GM12878 (cell line): ENCODE measurements around the gene HPRT1. TPM values are rescaled to one million over a fixed set of nuclear protein-coding genes. Genes with fewer than 3 reads are reported as not detected.

Experiments used
- EED ChIP-seq: sonication (generic); IDR thresholded peaks from 2 replicates; pipeline ENCODE4 v1.6.1; 2016; ENCODE audit warnings: antibody characterized with exemption, low read depth
- EGR1 ChIP-seq, 2 experiments: IDR thresholded peaks; 1 replicate in 1 of 2; 2 replicates in 1 of 2; pipeline ENCODE4 v1.6.1; 2011 to 2012; ENCODE audit warnings: low read depth in 2 of 2, low read length in 2 of 2, borderline replicate concordance in 1 of 2, mild to moderate bottlenecking in 1 of 2, moderate library complexity in 1 of 2
- GATAD2B ChIP-seq: fragments of 450-650 bp; conservative IDR thresholded peaks from 2 replicates; pipeline ENCODE4 v1.6.1; 2017; ENCODE audit warnings: low read depth, mild to moderate bottlenecking, moderate library complexity
- HDGF ChIP-seq: fragments of 450-650 bp; IDR thresholded peaks from 2 replicates; pipeline ENCODE4 v1.6.1; 2016; ENCODE audit warnings: antibody characterized with exemption
- IKZF1 ChIP-seq: fragments of 450-650 bp; conservative IDR thresholded peaks from 2 replicates; pipeline ENCODE4 v1.6.1; 2017; ENCODE audit warnings: antibody characterized with exemption, mild to moderate bottlenecking
- KDM1A ChIP-seq: fragments of 200-600 bp; sonication (generic); IDR thresholded peaks from 2 replicates; pipeline ENCODE4 v1.6.1; 2016; ENCODE audit warnings: borderline replicate concordance
- NFYA ChIP-seq: IDR thresholded peaks from 2 replicates; pipeline ENCODE4 v1.6.1; 2011; ENCODE audit warnings: low read depth, mild to moderate bottlenecking, low read length, improper control_type of control experiment, borderline replicate concordance
- NFYB ChIP-seq: IDR thresholded peaks from 2 replicates; pipeline ENCODE4 v1.6.1; 2011; ENCODE audit warnings: low read depth, mild to moderate bottlenecking, low read length, improper control_type of control experiment, moderate library complexity; ENCODE audit not compliant: insufficient read depth
- PML ChIP-seq: IDR thresholded peaks from 2 replicates; pipeline ENCODE4 v1.6.1; 2012; ENCODE audit warnings: low read length, inconsistent platforms
- RBBP5 ChIP-seq: fragments of 200-600 bp; sonication (generic); conservative IDR thresholded peaks from 2 replicates; pipeline ENCODE4 v1.6.1; 2016
- SIN3A ChIP-seq: IDR thresholded peaks from 2 replicates; pipeline ENCODE4 v1.6.1; 2012; ENCODE audit warnings: low read depth, low read length, improper control_type of control experiment
- SREBF1 ChIP-seq: IDR thresholded peaks from 2 replicates; pipeline ENCODE4 v1.6.1; 2012; ENCODE audit warnings: mild to moderate bottlenecking, low read length
- TBL1XR1 ChIP-seq: IDR thresholded peaks from 2 replicates; pipeline ENCODE4 v1.6.1; 2012; ENCODE audit warnings: low read depth, low read length, improper control_type of control experiment
- YY1 ChIP-seq: IDR thresholded peaks from 2 replicates; pipeline ENCODE4 v1.6.1; 2011; ENCODE audit warnings: low read depth, mild to moderate bottlenecking, low read length
- ZZZ3 ChIP-seq: IDR thresholded peaks from 2 replicates; pipeline ENCODE4 v1.6.1; 2011; ENCODE audit warnings: low read depth; ENCODE audit not compliant: control insufficient read depth, insufficient read length
- polyA plus RNA-seq, 11 experiments: library from polyadenylated mRNA; depleted of rRNA in 4 of 11; unstranded in 6 of 11; stranded (reverse) in 5 of 11; fragments of >200 nt; fragmentation: Nextera tagmentation in 4 of 11; fragmentation: Illumina TruSeq in 1 of 11; extraction: Ambion mirVana in 4 of 11; extraction: Trizol in 1 of 11; gene quantifications; 1 replicate in 1 of 11; 2 replicates in 10 of 11; pipeline versions ENCODE4 v1.2.1 to v1.2.3, GENCODE V29; 2011 to 2016; ENCODE audit warnings: inconsistent platforms in 2 of 11, missing spikeins in 2 of 11, low read depth in 1 of 11
- total RNA-seq, 4 experiments: library from RNA; depleted of rRNA in 3 of 4; stranded (reverse); fragments of >200 nt in 3 of 4; fragmentation: Illumina TruSeq in 1 of 4; extraction: Trizol in 1 of 4; gene quantifications; 2 replicates each; pipeline versions ENCODE4 v1.2.1 to v1.2.3, GENCODE V29; 2013 to 2021
- TF ChIP-seq, protein P1 (sequence below): IDR thresholded peaks from 2 replicates; pipeline ENCODE4 v1.6.1; 2012; ENCODE audit warnings: low read length, inconsistent platforms
- TF ChIP-seq, protein P2 (sequence below): fragments of 450-650 bp; IDR thresholded peaks from 2 replicates; pipeline ENCODE4 v1.6.1; 2017; ENCODE audit warnings: mild to moderate bottlenecking, moderate library complexity
- TF ChIP-seq, protein P3 (sequence below): fragments of 450-650 bp; conservative IDR thresholded peaks from 2 replicates; pipeline ENCODE4 v1.6.1; 2017; ENCODE audit warnings: mild to moderate bottlenecking, moderate library complexity
- TF ChIP-seq, protein P4 (sequence below): fragments of 450-650 bp; IDR thresholded peaks from 2 replicates; pipeline ENCODE4 v1.6.1; 2017; ENCODE audit warnings: mild to moderate bottlenecking

HPRT1 gene
- total and polyA plus RNA-seq, 10 of the 15 experiments (the other 5 are each of a cell fraction or from before 2014, with no cell fraction given) = 19.3 to 161 (median 92.7) TPM

DNA sequence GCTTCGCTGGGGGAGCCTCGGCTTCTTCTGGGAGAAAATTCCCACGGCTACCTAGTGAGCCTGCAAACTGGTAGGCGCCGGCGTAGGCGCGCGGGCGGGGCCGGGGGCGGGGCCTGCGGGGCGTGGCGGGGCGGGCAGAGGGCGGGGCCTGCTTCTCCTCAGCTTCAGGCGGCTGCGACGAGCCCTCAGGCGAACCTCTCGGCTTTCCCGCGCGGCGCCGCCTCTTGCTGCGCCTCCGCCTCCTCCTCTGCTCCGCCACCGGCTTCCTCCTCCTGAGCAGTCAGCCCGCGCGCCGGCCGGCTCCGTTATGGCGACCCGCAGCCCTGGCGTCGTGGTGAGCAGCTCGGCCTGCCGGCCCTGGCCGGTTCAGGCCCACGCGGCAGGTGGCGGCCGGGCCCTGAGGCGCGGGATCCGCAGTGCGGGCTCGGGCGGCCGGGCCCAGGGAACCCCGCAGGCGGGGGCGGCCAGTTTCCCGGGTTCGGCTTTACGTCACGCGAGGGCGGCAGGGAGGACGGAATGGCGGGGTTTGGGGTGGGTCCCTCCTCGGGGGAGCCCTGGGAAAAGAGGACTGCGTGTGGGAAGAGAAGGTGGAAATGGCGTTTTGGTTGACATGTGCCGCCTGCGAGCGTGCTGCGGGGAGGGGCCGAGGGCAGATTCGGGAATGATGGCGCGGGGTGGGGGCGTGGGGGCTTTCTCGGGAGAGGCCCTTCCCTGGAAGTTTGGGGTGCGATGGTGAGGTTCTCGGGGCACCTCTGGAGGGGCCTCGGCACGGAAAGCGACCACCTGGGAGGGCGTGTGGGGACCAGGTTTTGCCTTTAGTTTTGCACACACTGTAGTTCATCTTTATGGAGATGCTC, at the start of gene HPRT1 (continued):
- TF ChIP-seq, protein P1, sequence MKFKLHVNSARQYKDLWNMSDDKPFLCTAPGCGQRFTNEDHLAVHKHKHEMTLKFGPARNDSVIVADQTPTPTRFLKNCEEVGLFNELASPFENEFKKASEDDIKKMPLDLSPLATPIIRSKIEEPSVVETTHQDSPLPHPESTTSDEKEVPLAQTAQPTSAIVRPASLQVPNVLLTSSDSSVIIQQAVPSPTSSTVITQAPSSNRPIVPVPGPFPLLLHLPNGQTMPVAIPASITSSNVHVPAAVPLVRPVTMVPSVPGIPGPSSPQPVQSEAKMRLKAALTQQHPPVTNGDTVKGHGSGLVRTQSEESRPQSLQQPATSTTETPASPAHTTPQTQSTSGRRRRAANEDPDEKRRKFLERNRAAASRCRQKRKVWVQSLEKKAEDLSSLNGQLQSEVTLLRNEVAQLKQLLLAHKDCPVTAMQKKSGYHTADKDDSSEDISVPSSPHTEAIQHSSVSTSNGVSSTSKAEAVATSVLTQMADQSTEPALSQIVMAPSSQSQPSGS = no peak
- TF ChIP-seq HDGF (no peak), SIN3A (no peak), SREBF1 (no peak), YY1 (peak; percentile 33; the same call in 1 of the 2 replicates), IKZF1 (peak; percentile 61; the same call in 1 of the 2 replicates), EED (no peak), TBL1XR1 (no peak), PML (no peak), KDM1A (no peak), NFYA (no peak), EGR1 (IDR thresholded peaks at IDR 0.05; ENCODE audit: borderline replicate concordance in 1 of 2, low read depth in 2 of 2, low read length in 2 of 2) (peak in 1 of 2 experiments; percentile 70; a peak in 1 of 3 replicates), RBBP5 (no peak), NFYB (no peak), ZZZ3 (no peak), GATAD2B (peak; percentile 72; the same call in 1 of the 2 replicates)
- TF ChIP-seq, protein P2, sequence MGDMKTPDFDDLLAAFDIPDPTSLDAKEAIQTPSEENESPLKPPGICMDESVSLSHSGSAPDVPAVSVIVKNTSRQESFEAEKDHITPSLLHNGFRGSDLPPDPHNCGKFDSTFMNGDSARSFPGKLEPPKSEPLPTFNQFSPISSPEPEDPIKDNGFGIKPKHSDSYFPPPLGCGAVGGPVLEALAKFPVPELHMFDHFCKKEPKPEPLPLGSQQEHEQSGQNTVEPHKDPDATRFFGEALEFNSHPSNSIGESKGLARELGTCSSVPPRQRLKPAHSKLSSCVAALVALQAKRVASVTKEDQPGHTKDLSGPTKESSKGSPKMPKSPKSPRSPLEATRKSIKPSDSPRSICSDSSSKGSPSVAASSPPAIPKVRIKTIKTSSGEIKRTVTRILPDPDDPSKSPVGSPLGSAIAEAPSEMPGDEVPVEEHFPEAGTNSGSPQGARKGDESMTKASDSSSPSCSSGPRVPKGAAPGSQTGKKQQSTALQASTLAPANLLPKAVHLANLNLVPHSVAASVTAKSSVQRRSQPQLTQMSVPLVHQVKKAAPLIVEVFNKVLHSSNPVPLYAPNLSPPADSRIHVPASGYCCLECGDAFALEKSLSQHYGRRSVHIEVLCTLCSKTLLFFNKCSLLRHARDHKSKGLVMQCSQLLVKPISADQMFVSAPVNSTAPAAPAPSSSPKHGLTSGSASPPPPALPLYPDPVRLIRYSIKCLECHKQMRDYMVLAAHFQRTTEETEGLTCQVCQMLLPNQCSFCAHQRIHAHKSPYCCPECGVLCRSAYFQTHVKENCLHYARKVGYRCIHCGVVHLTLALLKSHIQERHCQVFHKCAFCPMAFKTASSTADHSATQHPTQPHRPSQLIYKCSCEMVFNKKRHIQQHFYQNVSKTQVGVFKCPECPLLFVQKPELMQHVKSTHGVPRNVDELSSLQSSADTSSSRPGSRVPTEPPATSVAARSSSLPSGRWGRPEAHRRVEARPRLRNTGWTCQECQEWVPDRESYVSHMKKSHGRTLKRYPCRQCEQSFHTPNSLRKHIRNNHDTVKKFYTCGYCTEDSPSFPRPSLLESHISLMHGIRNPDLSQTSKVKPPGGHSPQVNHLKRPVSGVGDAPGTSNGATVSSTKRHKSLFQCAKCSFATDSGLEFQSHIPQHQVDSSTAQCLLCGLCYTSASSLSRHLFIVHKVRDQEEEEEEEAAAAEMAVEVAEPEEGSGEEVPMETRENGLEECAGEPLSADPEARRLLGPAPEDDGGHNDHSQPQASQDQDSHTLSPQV = no peak
- TF ChIP-seq, protein P3, sequence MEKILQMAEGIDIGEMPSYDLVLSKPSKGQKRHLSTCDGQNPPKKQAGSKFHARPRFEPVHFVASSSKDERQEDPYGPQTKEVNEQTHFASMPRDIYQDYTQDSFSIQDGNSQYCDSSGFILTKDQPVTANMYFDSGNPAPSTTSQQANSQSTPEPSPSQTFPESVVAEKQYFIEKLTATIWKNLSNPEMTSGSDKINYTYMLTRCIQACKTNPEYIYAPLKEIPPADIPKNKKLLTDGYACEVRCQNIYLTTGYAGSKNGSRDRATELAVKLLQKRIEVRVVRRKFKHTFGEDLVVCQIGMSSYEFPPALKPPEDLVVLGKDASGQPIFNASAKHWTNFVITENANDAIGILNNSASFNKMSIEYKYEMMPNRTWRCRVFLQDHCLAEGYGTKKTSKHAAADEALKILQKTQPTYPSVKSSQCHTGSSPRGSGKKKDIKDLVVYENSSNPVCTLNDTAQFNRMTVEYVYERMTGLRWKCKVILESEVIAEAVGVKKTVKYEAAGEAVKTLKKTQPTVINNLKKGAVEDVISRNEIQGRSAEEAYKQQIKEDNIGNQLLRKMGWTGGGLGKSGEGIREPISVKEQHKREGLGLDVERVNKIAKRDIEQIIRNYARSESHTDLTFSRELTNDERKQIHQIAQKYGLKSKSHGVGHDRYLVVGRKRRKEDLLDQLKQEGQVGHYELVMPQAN = peak; percentile 77
- TF ChIP-seq, protein P4, sequence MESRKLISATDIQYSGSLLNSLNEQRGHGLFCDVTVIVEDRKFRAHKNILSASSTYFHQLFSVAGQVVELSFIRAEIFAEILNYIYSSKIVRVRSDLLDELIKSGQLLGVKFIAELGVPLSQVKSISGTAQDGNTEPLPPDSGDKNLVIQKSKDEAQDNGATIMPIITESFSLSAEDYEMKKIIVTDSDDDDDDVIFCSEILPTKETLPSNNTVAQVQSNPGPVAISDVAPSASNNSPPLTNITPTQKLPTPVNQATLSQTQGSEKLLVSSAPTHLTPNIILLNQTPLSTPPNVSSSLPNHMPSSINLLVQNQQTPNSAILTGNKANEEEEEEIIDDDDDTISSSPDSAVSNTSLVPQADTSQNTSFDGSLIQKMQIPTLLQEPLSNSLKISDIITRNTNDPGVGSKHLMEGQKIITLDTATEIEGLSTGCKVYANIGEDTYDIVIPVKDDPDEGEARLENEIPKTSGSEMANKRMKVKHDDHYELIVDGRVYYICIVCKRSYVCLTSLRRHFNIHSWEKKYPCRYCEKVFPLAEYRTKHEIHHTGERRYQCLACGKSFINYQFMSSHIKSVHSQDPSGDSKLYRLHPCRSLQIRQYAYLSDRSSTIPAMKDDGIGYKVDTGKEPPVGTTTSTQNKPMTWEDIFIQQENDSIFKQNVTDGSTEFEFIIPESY = no peak
